ENCODE results near the gene EEF1AKMT2.

Gene EEF1AKMT2

DNA sequence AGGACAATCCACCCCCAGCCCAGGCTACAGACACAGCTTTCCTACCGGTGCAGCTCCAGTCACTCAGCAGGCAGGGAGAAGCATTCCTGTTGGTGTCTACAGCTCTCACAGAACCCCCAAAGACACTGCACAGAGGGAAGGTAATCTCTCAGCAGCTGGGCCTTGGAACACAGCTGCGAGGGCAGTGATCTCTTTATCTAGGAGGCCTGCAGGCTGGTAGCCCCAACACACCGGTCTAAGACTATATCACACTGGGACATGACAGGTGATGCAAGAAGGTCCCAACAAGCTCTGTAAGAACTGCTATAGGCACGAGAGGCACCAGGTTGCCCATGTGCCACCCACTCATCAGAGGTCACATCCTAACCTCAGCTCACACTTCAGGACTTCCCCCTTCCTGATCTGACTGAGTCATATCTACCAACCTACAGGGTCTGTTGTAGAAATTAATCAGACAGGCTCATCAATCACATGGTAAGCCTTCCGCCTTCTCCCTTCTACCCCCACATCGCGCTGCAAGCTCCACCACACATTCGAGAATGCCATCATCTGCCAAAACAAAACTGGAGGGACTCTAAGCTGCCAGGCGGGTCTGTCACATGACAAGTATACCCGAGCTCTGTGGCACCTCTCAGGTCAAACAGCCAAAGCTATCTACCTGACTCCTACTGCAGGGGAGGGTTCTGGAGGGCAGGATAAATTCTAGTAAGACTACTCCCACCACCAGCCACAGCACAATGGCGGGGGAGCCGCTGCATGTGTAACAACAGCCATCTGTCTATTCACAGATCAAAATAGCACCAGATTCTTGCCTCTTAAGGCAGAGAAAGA is 73.6 kb downstream of the EEF1AKMT2 start:
- no peak overlapping the region for H3K4me3 ChIP-seq (ENCODE audit: low read depth, low read length)
- TF ChIP-seq, protein P1, sequence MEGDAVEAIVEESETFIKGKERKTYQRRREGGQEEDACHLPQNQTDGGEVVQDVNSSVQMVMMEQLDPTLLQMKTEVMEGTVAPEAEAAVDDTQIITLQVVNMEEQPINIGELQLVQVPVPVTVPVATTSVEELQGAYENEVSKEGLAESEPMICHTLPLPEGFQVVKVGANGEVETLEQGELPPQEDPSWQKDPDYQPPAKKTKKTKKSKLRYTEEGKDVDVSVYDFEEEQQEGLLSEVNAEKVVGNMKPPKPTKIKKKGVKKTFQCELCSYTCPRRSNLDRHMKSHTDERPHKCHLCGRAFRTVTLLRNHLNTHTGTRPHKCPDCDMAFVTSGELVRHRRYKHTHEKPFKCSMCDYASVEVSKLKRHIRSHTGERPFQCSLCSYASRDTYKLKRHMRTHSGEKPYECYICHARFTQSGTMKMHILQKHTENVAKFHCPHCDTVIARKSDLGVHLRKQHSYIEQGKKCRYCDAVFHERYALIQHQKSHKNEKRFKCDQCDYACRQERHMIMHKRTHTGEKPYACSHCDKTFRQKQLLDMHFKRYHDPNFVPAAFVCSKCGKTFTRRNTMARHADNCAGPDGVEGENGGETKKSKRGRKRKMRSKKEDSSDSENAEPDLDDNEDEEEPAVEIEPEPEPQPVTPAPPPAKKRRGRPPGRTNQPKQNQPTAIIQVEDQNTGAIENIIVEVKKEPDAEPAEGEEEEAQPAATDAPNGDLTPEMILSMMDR (IDR thresholded peaks at IDR 0.05; ENCODE audit: borderline replicate concordance, insufficient read depth, low read depth, low read length) = no peak

- H3K4me3 ChIP-seq (ENCODE audit: low read depth, low read length) = no peak overlapping the region
- TF ChIP-seq, protein P1 (IDR thresholded peaks at IDR 0.05; ENCODE audit: borderline replicate concordance, insufficient read depth, low read depth, low read length) = no peak
Measured at GRCh38 chr10:124717041-124717757, 74.5 kb downstream of the EEF1AKMT2 start.

- H3K4me3 ChIP-seq (ENCODE audit: low read depth, low read length) = no peak overlapping the region
- TF ChIP-seq, protein P1 (IDR thresholded peaks at IDR 0.05; ENCODE audit: borderline replicate concordance, insufficient read depth, low read depth, low read length) = no peak
Measured at GRCh38 chr10:124716369-124716768, 75.3 kb downstream of the EEF1AKMT2 start.

DNA sequence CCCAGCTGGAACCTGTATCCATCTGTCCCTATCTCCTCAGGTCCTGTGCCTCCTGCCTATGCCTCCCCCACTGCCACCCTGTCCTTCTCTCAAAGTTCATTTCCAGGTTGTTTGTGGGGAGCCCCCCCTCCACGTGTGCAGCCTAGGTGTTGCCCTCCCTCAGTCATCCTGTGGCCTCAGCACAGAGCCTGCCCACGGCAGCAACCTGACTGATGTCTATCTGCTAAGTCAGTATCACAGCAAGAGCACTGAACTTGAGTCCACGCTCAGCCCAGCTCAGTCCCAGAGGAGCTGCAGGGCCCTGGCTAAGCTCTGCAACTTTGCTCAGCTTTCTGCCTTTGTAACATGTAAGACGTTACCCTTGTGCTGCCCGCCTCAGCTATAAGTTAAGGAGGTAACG is 76.2 kb downstream of the EEF1AKMT2 start:
- no peak overlapping the region for H3K4me3 ChIP-seq (ENCODE audit: low read depth, low read length)
- TF ChIP-seq, protein P1 (IDR thresholded peaks at IDR 0.05; ENCODE audit: borderline replicate concordance, insufficient read depth, low read depth, low read length) = no peak

GRCh38 chr10:124713679-124714255 is 77.9 kb downstream of the EEF1AKMT2 start:
- H3K4me3 ChIP-seq (ENCODE audit: low read depth, low read length) = no peak overlapping the region
- TF ChIP-seq, protein P1 (IDR thresholded peaks at IDR 0.05; ENCODE audit: borderline replicate concordance, insufficient read depth, low read depth, low read length) = no peak

GRCh38 chr10:124712704-124713407 is 78.8 kb downstream of the EEF1AKMT2 start:
- TF ChIP-seq, protein P1 (IDR thresholded peaks at IDR 0.05; ENCODE audit: borderline replicate concordance, insufficient read depth, low read depth, low read length) = no peak
- no peak overlapping the region for H3K4me3 ChIP-seq (ENCODE audit: low read depth, low read length)
